GM19025 (cell line): ENCODE data around the gene NDUFB6.
"Not testable (repeated sequence)": the region's sequence is repeated elsewhere in the genome, so short reads cannot be mapped to it uniquely, and the experiment has no call there.

ENCODE experiments used
- ATAC-seq: cut with Tn5 transposase; IDR thresholded peaks from one replicate; pipeline ENCODE4 v1.9.1; 2021; ENCODE audit warnings: mild to moderate bottlenecking, low read depth, moderate library complexity; ENCODE audit not compliant: unreplicated experiment

The NDUFB6 gene

DNA sequence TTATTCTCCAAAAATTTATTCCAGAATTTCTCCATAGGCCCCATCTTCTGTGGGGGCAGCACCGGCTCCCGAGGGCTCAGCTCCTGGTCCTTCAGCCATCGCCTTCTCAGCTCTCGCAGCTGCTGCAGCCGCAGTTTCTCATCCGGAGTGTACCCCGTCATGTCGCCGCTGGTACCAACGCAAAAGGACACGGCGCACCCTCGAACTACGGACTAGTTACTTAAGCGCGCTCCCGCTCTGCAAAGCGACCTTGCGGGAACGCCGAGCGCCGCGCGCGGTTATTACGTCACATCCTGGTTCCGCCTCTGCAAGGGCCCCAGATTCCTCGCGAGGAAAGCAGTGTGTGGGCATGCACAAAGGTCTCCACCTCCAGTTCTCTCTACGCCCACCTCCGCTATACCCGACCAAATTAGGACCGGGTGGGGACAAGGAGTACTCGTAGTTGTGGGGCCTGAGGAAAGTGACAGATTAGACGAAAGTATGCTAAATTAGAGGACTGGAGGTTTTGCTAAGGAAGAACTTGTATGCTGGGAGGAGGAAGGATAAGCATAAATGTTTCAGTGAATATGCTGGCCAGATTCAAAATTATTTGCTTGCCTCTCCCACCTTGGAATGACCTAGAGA, at the start of gene NDUFB6:
Gene NDUFB6 (minus strand): TSS at position 260 of the 624 bp plus-strand sequence. CDS start 99 bp downstream, at position 161.
- ATAC-seq = peak; percentile 83

DNA sequence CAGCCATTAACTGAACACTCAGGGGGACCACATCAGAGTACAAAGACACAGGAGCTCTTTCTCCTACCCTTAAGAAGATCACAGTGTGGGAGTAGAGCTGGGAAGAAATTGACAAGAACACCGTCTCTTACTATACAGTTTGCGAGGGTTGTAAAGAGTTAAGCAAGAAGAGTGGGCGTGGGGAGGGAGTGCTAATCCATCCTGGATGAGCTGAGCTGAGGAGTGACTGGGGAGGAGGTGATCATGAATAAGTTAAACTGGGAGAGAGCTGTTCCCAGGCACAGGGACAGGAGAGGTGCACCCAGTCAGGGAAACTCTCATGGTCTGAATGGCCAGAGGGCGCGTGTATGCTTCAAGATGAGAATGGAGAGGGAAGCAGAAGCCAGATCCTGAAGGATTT, 45.3 kb upstream of the NDUFB6 start:
- no peak for ATAC-seq

DNA sequence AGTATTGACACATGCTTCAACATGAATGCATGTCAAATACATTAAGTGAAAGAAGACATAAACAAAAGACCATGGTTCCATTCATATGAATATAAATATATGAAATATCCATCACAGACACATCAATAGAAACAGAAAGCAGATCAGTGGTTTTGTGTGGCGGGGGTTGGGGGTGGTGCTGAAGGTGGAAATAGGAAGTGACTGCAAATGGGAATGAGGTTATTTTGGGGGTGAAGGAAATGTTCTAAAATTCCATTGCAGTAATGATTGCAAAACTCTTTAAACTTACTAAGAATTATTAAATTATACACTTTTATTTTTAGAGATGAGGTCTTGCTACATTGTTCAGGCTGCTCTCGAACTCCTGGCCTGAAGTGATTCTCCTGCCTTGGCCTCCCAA, 33.9 kb upstream of the NDUFB6 start:
- ATAC-seq = no peak

DNA sequence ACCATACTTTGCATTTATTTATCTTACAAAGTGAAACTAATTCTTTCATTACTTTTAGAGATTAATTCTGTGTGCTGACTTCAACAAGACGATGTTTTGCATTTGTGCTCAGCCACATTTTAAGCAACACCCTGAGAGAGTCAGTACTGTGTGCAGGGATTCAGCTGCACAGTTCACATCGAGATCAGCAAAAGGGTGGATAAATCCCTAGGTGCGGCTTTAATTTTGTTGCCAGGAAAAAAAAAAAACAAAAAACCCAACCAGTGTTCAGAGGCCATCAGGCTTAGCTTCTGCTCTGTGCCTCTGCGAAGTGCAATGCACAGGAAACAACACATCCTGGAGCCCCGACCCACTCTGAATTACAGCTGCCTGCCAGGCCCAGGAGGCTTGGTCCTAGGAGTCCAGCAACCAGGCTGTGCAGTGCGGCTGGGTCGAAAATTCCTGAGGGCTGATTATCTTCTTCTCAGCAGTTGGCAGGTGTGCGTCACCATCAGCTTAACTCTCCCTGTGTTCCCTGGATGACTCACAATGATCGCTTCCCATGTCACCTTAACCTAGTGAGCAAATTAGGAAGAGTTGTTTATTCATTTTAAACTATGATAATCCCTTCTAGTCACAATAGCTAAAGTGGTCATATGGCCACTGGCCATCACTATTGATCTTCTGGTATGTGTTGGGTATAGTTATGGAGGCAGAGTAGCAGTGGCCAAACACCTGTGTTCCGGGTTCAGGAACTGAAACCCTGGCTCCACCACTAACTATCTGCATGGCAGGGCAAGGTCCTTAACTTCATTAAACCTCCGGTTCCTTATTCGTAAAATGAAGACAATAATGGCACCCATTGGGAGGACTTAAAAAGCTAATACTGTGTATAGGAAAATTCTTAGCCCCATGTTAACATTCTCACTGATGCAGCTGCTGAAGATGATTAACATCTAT, 31.2 kb upstream of the NDUFB6 start:
- ATAC-seq = peak; percentile 97

DNA sequence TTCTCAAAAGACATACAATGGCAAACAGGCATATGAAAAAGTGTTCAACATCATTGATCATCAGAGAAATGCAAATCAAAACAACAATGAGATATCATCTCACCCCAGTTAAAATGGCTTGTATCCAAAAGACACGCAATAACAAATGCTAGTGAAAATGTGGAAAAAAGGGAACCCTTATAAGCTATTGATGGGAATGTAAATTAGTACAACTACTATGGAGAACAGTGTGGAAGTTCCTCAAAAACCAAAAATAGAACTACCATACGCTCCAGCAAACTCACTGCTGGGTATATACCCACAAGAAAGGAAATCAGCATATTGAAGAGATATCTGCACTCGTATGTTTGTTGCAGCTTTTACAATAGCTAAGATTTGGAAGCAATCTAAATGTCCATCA, 26.1 kb upstream of the NDUFB6 start:
- ATAC-seq = not testable (repeated sequence)

DNA sequence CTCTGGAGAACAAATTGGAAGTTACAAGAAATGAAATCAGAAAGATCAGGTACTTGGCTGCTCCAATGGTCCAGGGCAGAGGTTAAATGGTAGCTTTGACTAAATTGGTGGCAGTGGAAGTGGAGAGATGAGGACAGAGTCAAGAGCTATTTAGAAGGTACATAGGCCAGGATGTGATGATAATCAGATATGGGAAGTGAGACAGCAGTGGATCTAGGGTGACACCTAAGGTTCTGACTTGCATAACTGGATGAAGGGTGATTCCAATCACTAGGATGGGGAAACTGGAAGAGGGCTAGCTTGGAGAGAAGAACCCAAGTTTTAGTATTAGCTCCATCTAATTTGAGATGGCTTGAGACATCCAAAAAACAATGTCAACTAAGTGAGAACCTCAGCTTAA, 24.0 kb upstream of the NDUFB6 start:
- ATAC-seq = no peak

DNA sequence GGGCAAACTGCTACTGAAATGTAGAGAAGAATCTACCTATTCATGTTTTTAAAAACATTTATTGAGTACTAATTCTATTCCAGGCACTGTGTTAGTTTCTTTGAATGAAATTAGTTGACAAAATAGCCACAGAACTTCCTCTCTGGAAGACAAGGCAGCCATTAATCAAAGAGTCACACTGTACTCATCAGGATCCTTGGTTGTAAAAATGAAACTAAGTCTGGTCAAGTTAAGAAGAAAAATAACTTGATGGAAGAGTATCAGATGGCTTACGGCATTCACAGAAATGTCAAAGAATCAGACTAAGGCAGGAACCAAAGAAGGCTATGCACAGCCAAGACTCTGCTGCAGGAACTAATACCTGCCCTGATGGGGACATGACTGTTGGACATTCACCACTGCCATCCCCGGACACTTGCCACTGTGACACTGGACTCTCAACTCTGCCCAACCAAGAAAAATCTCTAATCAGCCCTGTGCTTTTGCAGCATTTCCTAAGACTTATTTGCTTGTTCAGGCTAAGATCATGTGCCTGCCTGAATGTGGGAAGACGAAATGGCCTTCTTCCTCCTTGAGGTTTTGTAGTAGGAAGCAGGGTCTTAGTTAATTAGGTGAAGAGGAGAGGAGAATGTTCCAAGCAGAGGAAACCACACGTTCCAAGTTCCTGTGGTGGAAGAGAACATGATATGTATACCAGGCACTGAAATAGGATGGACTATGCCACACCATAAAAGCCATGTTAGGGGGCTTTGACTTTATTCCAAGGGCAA, 23.3 kb upstream of the NDUFB6 start:
- no peak for ATAC-seq

DNA sequence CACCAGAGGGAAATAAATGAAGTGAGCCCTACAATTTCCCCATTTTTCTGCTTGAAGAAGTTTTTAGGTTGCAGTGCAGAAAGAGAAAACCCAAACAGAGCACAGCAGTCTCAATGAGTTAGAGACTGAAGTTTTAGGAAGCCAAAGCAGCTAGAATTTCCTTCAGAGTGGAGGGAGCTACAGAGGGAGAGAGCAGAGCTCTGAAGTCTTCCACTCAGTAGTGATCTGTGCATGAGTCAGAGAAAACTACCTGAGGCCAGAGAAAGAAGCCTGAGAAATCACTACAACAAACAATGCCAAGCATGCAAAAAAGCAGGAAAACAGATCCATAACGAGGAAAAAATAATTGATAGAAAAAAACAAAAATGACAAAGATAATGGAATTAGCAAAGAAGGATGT, 17.9 kb upstream of the NDUFB6 start:
- no peak for ATAC-seq

DNA sequence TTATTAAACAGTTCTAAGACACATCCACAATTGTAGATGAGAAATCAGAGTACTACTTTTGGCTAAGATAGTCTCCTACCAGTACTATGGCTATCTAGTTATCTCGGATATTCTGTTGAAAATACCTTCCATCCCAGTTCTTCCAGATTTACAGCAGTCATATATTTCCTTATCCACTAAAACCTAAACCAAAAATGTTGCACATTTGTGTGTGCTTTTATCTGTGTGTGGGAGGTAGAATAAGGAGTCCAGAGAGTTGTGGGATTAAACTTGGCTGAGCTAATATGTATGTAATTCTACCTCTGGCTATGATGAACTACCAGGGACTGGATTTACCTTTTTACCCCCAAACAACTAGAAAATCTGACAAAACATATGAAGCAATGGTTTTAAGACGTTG, 17.5 kb upstream of the NDUFB6 start:
- ATAC-seq = no peak

DNA sequence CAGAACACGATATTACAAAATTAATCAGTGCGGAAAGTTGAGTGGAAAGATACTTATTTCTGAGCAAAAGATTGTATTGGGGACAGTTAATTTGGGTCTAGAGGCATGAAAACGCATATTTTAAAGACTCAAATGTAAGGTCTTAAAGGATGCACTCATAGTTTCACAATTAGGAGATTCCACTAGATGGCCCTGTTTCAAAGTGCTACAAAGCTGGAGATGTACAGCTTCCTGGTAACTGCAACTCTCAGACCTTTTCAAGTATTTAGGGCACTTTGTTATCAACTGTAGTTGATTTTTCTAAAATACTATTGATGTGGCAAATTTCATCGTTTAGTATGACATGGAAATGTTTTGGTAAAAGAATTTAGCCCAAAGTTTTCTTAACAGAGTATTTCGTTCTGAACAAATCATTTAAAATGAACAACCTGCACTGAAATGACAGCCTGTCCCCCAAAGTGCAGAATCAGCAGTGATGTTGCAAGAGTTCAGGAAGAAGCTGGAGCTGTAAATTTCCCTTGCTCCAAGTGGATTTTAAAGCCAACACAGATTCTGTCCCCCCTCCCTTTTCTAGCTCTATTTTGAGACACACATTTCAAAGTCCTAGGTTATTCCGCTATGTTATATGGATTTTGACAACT, 16.2 kb upstream of the NDUFB6 start:
- no peak for ATAC-seq

DNA sequence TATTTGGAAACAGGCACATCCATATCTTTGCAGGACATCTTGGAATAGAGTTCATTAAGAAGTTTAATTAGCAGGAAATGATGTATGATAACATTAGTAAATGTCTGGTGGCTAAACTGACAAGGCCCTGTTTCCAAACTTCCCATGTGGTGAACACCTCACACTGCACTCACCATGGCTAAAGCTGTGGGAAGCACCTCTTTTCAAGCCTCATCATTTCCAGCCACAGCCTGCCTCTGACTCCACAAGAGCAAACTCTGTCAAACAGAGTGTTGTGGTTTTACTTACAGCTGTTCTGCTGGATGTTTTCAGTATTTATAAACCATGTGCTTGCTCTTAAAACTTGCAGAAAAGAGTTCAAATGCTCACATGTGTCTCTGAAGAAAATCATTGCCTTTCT, 14.9 kb upstream of the NDUFB6 start:
- ATAC-seq = no peak

DNA sequence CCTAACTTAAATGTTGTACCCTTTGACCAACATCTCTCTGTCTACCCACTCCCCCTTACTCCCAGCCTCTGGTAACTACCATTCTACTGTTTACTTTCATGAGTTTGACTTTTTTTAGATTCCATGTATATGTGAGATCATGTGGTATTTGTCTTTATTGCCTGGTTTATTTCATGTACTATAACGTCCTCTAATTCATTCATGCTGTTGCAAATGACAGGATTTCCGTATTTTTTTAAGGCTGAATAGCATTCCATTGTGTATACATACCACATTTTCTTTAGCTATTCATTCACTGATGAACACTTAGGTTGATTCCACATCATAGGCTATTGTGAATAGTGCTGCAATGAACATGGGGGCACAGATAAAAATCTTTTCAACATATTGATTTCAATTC, 11.8 kb upstream of the NDUFB6 start:
- ATAC-seq = no peak

DNA sequence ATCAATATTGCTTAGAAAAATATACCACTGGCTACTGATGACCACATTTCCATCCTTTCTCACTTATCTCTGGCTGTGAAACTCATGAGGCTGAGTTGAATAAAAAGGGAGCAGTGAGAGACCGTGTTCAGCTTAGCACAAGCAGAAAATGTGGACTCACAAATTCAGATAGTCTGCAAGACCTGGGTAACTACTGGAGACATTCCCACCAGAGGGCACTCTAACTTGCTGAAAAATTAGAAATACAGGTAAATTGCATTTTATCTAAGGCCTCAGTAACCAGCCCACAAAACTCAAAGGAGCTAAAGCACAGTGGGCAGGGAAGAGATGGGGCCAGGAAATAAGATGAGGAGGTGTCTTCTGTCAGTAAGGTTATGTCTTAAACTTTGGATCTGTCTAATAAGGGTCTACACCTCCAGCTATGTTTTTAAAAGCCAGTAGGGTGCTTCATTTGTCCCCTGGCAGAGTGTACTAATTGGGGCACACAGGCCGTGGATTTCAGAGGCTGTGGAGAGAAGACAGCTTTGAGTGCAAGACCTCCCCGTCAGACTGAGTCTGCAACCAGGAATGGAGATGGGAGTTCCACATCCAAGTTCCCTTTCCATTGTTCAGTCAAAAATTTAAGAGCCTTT, 8.7 kb upstream of the NDUFB6 start:
- no peak for ATAC-seq

DNA sequence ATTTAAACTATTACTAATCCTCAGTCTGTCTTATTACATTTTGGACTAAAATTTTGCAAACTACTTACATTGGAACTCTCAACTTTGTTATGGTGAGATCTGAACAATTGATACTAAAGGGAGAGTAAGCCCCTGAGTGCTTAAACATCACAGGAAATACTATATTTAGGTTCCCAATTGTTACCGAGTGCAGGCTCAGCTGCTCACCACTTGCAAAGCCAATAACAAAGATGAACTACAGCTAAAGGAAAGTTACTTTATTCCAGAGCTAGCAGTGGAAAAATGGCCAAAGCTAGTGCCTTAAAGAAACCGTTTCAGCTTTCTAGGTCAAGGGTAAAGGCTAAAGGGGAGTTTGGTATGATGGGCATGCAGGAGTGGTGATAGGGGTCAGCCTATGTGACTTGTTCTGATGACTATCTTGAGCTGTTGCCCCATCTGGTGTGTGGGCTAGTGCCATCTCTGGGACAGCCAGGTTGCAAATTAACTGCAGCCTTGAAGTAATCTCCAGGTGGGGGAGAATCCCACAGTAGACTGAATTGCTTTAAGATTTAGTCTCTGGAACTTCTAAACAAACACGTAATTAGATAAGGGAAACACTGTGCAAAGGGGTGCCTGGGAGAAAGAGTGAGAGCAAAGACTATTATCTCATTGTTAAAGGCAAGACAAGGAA, 7.8 kb upstream of the NDUFB6 start:
- no peak for ATAC-seq

DNA sequence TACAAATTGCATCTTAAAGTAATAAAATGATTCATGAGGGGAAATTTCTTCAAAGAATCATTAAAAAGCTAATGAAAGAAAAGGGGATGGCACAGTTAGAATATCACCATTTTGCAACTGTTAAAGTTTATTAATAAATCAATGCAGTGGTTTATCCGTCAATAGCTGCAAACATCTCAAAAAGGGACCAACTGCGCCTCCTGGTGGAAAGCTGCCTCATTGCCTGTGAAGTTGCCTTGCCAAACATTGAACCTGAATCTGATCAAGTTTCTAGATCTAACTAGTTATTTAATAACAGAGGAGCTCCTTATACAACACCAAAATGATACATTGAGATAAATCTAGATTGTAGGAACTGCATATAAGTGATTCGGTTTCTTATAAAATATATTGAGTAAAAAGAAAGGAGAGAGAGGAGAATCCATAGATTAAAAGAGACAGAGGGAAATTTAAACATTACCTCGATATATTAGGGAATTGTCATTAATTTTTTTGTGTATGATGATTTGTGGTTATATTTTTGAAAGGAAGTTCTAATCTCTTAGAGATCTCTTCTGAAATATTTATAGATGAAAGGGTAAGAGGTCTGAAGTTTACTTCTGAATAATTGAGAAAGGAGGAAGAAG, 6.9 kb upstream of the NDUFB6 start:
- ATAC-seq = no peak

DNA sequence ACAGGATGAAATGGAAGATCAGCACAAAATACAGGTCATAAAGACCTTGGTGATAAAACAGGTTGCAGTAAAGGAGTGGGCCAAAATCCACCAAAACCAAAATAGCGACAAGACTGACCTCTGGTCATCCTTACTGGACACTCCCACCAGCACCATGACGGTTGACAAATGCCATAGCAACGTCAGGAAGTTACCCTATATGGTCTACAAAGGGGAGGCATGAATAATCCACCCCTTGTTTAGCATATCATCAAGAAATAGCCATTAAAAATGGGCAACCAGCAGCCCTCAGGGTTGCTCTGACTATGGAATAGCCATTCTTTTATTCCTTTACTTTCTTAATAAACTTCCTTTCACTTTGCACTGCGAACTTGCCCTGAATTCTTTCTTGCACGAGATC, 6.0 kb upstream of the NDUFB6 start:
- no peak for ATAC-seq

DNA sequence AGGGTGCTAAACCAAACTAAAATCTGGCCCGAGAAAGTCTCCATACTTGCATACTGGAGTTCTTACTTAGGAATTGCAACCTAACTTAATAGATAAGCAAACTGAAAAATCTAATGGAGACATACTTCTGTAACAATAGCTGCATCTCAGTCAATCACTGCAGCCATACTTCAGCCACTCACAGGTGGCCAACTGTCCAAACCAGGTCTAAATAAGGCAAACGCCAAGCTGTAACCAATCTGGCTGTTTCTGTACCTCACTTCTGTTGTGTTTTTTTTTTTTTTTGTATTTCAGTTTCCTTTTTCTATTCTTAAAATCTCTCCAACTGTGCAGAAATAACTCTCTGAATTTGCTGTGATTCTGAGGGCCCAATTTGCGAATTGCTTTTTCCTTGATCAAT, 4.4 kb upstream of the NDUFB6 start:
- ATAC-seq = no peak

DNA sequence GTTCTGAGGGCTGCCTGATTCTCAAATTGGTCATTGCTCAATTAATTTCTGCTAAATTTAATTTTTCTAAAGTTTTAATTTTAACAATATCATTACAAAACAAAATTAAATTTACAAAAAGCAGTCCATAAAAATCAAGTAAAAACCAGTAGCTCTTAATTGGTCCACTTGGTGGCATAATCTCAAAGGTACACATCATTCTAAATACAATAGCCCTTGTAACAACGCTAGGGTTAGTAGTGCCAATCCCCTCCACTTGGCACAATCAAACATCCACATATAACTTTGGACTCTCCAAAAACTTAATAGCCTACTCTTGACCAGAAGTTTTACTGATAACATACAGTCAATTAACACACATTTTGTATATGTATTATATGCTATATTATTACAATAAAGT, 1.9 kb upstream of the NDUFB6 start:
- ATAC-seq = no peak

DNA sequence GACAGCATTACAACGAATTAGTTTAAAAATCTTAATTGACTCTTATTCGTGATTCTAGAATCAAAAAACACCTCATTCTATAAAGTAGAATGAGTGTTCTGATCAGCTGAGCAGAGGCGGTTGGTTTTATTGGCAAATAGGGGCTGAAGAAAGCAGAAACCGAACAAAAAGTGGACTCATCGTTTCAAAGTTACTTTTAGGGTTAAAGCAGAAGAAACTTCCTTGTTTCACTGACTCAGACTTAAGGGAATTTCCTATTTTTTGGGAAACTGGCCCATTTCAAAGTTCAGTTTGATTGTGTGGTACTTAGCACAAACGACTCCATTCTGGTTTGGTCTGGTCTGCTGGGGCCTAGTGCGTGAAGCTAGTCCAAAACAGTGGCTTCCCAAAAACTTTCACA, 862 bp upstream of the NDUFB6 start:
- no peak for ATAC-seq
